ENCODE results near the gene A2M. TPM values are rescaled to one million over a fixed set of nuclear protein-coding genes. Genes with fewer than 3 reads are reported as not detected.

Gene A2M
- total RNA-seq, 1 donor from 2014 or later = 846 TPM

DNA sequence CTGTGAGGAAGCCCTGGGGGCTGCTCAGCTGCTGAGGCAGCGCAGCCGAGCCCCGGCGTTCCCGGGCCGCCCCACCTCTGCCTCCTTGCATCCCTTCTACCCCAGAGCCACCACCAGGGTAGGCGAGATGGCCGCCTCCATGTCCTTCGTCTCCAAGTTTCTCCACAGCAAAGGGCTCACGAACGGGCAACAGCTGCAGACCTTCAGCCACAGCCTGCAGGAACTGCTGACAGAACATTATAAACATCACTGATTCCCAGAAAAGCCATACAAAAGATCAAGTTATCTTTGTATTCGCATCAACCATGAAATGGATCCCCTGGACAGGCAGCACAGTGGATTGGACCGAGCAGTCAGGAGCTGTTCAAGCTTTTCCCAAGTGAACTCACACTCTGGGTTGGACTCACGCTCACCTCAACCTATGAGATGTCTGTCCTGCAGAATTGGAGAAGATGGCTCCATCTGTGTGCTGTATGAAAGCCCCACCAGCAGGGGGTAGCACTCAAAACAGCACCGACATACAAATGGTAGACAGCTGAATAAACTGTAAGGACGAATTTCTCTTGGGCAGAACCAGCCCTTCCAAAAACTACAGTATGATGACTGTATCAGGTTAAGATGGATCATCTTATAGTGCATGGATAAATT, 19.4 kb upstream of the A2M start:
- Histone ChIP-seq H3K4me1 (no peaks in the 10 kb centered on the region), H3K36me3 (no peaks in the 10 kb centered on the region), H3K27ac (no peak overlapping the region), H3K27me3 (no peaks in the 10 kb centered on the region), H3K9me3 (no peaks in the 10 kb centered on the region), H3K4me3 (no peak overlapping the region)
- DNase-seq (ENCODE audit: low spot score in 2 of 2) = no peak
- intact Hi-C loops (cut with DNase I) = no loop called here
- TF ChIP-seq, protein P1, sequence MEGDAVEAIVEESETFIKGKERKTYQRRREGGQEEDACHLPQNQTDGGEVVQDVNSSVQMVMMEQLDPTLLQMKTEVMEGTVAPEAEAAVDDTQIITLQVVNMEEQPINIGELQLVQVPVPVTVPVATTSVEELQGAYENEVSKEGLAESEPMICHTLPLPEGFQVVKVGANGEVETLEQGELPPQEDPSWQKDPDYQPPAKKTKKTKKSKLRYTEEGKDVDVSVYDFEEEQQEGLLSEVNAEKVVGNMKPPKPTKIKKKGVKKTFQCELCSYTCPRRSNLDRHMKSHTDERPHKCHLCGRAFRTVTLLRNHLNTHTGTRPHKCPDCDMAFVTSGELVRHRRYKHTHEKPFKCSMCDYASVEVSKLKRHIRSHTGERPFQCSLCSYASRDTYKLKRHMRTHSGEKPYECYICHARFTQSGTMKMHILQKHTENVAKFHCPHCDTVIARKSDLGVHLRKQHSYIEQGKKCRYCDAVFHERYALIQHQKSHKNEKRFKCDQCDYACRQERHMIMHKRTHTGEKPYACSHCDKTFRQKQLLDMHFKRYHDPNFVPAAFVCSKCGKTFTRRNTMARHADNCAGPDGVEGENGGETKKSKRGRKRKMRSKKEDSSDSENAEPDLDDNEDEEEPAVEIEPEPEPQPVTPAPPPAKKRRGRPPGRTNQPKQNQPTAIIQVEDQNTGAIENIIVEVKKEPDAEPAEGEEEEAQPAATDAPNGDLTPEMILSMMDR (IDR thresholded peaks at IDR 0.05) = no peak

DNA sequence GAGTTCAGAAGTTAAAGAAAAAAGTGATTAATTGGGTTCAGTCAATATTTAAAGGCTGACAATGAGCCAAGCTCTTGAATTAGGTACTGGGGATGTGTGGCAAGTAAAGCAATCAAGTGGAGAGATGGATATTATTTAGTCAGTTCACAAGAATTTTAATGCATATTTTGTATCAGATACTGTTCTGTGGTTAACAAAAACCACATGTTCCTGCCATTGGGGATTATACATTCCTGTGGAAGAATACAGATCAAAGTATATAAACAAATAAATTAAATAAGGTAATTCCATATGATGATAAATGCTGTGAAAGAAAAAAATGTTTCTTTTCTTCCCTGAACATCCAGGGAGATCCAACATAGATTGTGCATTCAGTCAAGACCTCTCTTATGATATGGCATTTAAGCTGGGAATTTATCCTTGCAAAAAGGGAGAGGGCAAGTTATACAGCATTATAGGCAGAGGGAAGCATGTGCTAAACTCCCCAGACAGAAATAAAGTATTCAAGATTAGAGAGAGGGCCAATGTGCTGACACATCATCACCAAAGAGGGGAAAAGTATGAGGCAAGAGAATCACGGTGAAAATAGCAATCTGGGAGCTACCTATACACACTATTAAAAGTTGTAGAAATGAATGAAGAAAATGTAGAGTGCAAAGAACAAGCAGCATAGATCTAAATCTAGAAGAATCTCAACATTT, 17.6 kb upstream of the A2M start:
- TF ChIP-seq, protein P1 (IDR thresholded peaks at IDR 0.05) = no peak
- H3K4me1 ChIP-seq = no peaks in the 10 kb centered on the region
- no peaks in the 10 kb centered on the region for H3K36me3 ChIP-seq
- intact Hi-C loops (cut with DNase I) = no loop called here
- no peaks in the 10 kb centered on the region for H3K27me3 ChIP-seq
- DNase-seq (ENCODE audit: low spot score in 2 of 2) = no peak
- no peaks in the 10 kb centered on the region for H3K9me3 ChIP-seq
- no peak overlapping the region for H3K27ac ChIP-seq
- no peak overlapping the region for H3K4me3 ChIP-seq

DNA sequence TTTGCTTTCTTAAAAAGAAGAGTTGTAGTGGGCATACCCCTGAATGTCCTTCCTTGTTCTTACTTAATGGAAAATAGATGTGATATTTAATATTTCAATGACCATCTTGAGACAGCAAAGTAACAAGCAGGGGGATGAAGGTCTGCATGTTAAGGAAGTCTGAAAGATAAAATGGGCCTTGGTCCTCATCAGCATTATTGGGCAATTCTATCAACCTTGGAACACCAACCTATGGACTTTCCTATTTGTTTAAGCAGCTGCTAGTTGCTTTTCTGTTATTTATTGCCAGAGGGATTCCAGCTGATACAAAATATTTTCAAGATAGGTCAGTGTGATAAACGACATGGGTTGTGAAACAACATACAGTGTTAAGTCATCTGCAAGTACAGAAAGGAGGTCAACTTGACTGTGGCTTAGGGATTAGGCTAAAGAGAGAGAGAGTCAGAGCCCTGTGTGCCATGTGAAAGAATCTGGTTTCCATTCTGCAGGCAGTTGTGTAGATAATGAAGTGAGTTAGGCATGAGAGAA, 16.4 kb upstream of the A2M start:
- DNase-seq (ENCODE audit: low spot score in 2 of 2) = no peak
- no peaks in the 10 kb centered on the region for H3K9me3 ChIP-seq
- no peaks in the 10 kb centered on the region for H3K27me3 ChIP-seq
- H3K27ac ChIP-seq = no peak overlapping the region
- no peak overlapping the region for H3K4me3 ChIP-seq
- intact Hi-C loops (cut with DNase I) = no loop called here
- H3K4me1 ChIP-seq = no peaks in the 10 kb centered on the region
- TF ChIP-seq, protein P1 (IDR thresholded peaks at IDR 0.05) = no peak
- H3K36me3 ChIP-seq = no peaks in the 10 kb centered on the region

DNA sequence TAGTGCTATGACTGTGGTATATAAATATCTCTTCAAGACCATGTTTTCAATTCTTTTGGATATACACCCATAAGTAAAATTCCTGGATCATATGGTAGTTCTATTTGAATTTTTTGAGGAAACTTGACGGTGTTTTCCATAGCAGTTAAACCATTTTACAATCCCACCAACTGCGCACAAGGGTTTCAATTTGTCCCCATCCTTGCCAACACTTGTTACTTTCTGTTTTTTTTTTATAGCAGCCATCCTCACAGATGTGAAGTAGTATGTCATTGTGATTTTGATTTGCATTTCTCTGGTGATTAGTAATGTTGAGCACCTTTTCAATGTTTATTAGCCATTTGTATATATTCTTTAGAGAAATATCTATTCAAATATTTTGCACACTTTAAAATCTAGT, 14.5 kb upstream of the A2M start:
- Histone ChIP-seq H3K4me1 (no peaks in the 10 kb centered on the region), H3K36me3 (no peaks in the 10 kb centered on the region), H3K27ac (no peak overlapping the region), H3K4me3 (no peak overlapping the region), H3K9me3 (no peaks in the 10 kb centered on the region), H3K27me3 (no peaks in the 10 kb centered on the region)
- TF ChIP-seq, protein P1 (IDR thresholded peaks at IDR 0.05) = no peak
- no peak for DNase-seq (ENCODE audit: low spot score in 2 of 2)
- intact Hi-C loops (cut with DNase I) = no loop called here

DNA sequence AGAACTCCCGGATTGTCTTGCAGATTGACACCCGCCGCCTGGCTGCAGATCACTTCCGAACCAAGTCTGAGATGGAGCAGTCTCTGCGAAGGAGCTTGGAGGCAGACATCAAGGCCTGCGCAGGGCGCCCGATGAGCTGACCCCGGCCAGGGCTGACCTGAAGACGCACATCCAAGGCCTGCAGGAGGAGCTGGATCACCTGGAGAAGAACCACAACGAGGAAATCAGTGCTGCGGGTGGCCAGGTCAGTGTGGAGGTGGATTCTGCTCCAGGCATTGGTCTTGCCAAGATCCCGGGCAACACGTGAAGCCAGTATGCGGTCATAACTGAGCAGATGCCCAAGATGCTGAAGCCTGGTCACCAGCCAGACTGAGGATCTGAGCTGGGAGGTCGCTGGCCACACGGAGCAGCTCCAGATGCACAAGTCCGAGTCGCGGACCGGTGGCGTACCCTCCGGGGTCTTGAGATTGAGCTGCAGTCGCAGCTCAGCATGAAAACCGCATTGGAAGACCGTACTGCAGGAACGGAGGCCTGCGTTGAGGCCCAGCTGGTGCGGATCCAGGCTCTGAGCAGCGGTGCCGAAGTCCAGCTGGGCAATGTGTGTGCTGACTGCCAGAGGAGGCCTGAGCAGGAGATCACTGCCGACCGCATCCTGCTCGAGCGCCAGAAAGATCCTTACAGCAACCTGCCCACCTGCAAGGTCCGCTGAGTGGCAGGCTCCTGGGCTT, 12.4 kb upstream of the A2M start:
- DNase-seq (ENCODE audit: low spot score in 2 of 2) = no peak
- Histone ChIP-seq H3K36me3 (no peaks in the 10 kb centered on the region), H3K4me1 (peaks cover 0 to 3% of the 10 kb centered on the region in 2 donors), H3K27me3 (no peaks in the 10 kb centered on the region), H3K27ac (no peak overlapping the region), H3K9me3 (no peaks in the 10 kb centered on the region), H3K4me3 (no peak overlapping the region)
- intact Hi-C loops (cut with DNase I) = no loop called here
- TF ChIP-seq, protein P1 (IDR thresholded peaks at IDR 0.05) = no peak
